G401 (cell line): ENCODE data around the gene CHST2. TPM values are rescaled to one million over a fixed set of nuclear protein-coding genes. Genes with fewer than 3 reads are reported as not detected.
"Not testable (repeated sequence)": the region's sequence is repeated elsewhere in the genome, so short reads cannot be mapped to it uniquely, and the experiment has no call there.

Experiments
- DNase-seq: peaks from one replicate; pipeline ENCODE4 v3.0.0-alpha.2; 2015; ENCODE audit warnings: low spot score
- in situ Hi-C: cut with HindIII; loops from 2 replicates; pipeline ENCODE4 v1.10.0; 2016; ENCODE audit warnings: low sequenced_read_pairs, mixed read lengths
- total RNA-seq: library from RNA; depleted of rRNA; stranded (reverse); fragments of >200 nt; shearing (Covaris generic); gene quantifications from 2 replicates; pipeline ENCODE4 v1.2.3, GENCODE V29; 2014; rRNA removed

CHST2 gene, protein sequence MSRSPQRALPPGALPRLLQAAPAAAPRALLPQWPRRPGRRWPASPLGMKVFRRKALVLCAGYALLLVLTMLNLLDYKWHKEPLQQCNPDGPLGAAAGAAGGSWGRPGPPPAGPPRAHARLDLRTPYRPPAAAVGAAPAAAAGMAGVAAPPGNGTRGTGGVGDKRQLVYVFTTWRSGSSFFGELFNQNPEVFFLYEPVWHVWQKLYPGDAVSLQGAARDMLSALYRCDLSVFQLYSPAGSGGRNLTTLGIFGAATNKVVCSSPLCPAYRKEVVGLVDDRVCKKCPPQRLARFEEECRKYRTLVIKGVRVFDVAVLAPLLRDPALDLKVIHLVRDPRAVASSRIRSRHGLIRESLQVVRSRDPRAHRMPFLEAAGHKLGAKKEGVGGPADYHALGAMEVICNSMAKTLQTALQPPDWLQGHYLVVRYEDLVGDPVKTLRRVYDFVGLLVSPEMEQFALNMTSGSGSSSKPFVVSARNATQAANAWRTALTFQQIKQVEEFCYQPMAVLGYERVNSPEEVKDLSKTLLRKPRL
- 3.5 and 4.7 TPM in 2 replicates for total RNA-seq

DNA sequence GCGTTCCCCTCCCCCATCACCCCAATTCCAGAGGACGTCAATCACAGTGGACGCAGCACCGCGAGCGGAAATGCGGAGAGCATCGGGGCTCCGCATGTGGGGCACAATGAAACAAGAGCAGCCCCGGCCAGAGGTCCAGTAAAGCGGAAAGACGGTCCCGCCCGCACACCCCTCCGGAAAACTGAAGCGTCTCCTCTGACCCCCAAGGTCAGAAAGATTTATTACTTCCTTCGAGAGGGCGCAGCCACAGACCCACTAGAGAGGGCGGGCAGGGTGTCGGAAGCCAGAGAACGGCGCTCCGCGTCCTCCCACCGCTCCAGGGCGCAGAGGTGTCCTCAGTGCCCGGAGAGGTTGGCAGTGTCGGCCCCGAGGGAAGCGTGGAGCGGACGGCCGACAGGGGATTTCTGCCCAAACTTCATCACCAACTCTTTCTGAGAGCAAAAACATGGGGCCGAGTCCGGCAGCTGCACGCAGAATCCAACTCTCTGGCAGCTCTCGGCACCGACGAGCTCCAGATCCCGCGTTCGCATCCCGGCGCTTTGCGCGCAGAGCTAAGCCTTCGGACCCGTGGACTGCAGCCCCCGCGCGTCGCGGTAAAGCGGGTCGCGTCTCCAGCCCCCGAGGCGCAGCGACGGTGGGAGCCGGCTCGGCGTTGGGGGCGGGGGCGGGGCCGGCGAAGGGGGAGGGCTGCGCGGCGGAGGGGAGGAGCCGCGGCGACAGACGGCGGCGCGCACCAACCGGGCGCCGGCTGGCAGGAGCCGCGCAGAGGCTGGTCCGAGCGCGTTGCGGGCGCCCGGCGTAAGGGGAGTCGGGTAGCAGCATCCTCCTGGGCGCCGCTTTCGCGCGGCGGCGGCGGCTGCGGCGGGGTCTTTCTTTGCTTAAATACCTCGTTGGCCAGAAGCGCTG lies at the start of gene CHST2:
Gene CHST2 (plus strand): TSS at position 763 of the 906 bp plus-strand sequence. CDS start 1,046 bp downstream, outside the sequence.
- DNase-seq, result peak; percentile 27
- in situ Hi-C loops, result no loop called here

DNA sequence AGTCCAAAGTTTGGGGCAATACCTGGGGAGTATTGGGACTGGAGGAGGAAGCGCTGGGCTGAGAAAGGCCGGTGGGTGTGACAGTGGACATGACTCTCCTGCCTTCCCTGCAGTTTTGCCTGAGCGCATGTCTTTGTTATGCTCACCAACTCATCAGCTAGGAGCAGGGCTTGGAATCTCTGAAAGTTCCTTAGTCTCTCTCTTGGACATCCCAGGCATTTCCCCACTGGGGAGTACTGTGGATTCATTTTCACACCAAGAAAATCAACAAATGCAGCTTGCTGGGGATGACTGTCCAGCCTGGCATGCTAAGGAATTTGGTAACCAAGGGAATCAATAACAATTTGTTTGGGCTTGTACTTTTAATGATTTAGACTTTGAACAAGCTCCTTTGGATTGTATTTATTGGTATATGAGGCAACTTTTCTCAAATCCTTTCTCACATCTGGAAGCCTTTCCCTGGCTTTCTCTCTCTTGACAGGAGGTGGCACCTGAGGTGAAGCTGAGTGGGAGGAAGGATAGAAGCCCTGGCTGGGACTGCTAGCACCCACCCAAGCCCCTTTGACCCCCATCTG lies 48.5 kb upstream of the CHST2 start:
- in situ Hi-C loops, result no loop called here
- DNase-seq, result no peak

DNA sequence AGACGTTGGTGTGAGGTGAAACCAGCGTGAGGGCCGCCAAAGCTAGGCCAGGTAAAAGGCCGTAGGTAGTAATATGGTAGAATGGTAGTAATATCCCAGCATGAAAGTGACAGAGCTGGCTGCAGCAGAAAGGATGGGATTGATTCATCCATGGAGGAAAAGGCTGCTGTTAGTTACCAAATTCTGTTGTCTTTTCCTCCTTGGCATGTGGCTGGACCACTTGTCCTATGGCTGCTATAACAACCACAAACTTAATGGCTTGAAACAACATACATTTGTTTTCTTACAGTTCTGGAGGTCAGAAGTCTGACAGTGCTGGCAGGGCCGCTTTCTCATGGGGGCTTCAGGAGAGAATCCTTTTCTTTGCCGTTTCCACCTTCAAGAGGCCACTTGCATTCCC lies 47.8 kb upstream of the CHST2 start:
- DNase-seq, result no peak
- in situ Hi-C loops, result no loop called here

- DNase-seq, in situ Hi-C loops: not testable (repeated sequence)
Observed at GRCh38 chr3:143072298-143073020, 47.1 kb upstream of the CHST2 start.

GRCh38 chr3:143073541-143073940 lies 46.0 kb upstream of the CHST2 start:
- DNase-seq, in situ Hi-C loops: not testable (repeated sequence)

DNA sequence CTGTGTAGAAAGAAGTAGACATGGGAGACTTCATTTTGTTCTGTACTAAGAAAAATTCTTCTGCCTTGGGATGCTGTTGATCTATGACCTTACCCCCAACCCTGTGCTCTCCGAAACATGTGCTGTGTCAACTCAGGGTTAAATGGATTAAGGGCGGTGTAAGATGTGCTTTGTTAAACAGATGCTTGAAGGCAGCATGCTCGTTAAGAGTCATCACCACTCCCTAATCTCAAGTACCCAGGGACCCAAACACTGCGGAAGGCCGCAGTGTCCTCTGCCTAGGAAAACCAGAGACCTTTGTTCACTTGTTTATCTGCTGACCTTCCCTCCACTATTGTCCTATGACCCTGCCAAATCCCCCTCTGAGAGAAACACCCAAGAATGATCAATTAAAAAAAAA lies 45.6 kb upstream of the CHST2 start:
- in situ Hi-C loops, DNase-seq: not testable (repeated sequence)

DNA sequence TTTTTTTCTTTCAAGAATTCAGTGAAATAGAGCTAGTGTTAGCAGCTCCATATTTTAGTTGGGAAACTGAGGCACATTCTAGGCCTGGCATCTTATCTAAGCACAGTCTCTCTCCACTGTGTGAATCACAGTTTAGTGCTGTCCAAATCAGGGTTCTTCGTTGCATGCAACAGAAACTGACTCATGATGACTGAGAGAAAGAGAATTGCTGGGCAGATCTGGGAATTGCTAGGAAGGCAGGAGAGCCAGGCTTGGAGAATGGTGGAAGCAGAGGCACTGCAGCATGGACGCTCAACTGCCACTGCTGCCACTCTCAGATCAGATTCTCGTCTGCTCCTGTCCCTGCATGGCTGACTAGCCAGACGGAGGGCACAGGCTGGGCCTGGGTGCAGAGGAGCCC lies 40.7 kb upstream of the CHST2 start:
- DNase-seq, result no peak
- in situ Hi-C loops, result no loop called here

- DNase-seq, result no peak
- in situ Hi-C loops, result no loop called here
Observed at GRCh38 chr3:143080196-143080595, 39.4 kb upstream of the CHST2 start.

DNA sequence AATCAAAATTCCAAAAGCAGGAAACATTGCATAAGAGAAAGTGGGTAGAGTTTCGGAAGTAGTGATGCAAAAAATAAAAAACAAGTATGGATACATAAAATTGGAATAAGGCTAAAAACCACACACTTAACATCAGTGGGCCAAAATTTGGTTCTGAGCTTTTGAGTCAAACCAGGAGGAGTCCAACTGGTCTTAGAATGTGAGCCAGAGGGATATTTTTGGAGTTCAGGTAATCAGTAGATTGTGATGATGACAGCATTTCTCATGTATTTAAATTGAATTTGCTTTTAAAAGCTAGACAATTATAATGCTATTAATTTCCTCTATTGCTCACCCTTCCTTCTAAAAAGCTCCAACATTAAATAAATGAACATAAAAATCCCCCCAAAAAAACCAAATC lies 38.2 kb upstream of the CHST2 start:
- DNase-seq, result no peak
- in situ Hi-C loops, result no loop called here

- in situ Hi-C loops, result no loop called here
- no peak for DNase-seq
Observed at GRCh38 chr3:143081844-143082778, 37.5 kb upstream of the CHST2 start.

DNA sequence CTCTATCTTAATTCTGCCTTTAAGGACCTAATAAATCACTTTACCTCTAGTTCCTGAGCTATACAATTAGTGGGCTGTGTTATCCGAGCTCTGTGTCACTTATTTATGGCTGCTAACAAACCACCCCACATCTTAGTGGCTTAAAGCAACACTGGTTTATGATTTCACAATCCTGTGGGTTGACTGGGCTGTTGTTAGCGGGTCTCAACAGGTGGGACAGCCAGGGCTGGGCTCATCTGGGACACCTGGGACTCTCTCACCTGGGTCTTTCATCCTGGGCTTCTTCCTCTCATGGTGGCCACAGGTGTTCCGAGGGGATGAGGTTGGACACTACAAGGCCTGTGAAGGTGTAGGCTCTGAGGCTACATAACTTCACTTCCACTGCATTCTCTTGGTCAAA lies 35.8 kb upstream of the CHST2 start:
- DNase-seq, result no peak
- in situ Hi-C loops, result no loop called here

- in situ Hi-C loops, result no loop called here
- DNase-seq, result no peak
Observed at GRCh38 chr3:143084856-143085731, 34.5 kb upstream of the CHST2 start.

GRCh38 chr3:143088835-143089234 lies 30.7 kb upstream of the CHST2 start:
- in situ Hi-C loops, result no loop called here
- DNase-seq, result no peak

DNA sequence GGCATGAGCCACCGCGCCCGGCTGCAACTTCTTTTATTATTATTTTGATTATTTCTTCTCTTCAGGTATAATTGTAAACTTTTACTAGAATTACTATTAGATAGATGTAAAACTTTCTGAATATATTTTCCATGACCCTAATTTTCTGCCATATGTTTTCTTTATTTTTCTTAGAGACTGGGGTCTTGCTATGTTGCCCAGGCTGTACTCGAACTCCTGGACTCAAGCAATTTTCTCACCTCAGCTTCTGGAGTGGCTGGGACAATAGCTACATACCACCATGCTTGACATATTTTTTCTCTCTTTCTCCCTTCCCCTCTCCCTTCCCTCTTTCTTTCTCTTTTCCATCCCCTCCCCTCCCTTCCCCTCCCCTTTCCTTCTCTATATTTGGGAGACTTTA lies 29.6 kb upstream of the CHST2 start:
- in situ Hi-C loops, result no loop called here
- DNase-seq, result no peak

- in situ Hi-C loops, result no loop called here
- no peak for DNase-seq
Observed at GRCh38 chr3:143090486-143090885, 29.1 kb upstream of the CHST2 start.

DNA sequence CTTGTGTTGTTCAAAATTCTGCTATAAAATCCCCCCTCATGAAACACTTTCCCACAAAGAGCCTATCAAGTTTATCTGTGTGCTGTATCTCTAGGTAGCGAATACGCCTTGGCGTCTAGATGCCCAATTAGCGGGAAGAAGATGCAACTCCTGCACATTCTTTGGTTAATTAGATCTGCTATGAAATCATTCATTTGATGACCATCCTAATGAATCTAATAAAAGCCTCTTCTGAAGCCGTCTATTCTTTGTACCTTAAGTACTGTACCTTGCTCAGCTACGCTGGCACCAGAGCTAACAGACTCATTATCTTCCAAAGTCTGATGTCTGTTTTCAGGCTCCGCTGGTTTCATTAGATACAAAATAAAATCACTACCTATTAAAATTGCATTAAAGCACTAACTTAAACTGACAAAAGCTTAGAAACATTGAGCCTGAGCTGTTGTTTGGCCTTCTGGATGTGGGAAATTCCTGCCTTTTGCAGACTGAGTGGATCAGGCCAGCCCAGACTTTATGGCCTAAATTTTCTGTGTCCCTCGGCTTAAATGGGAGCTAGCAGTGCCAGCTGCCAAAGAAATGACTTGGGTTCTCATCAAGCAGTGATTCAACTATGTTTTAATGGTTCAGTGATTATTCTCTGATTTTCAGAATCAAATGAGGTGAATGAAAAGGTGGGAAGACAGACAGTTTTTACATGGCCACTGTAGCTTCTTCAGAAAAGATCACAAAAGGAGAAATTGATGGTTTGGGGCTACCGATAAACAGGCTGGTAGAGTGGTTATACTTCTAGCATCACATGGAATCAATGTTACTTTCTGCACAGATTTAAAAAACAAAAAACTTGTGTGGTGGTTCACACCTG lies 28.4 kb upstream of the CHST2 start:
- in situ Hi-C loops, result no loop called here
- DNase-seq, result no peak
